GM12878 (cell line): ENCODE results near the gene SNCG. TPM values are rescaled to one million over a fixed set of nuclear protein-coding genes. Genes with fewer than 3 reads are reported as not detected.

Experiments
- ATAC-seq: fragments of 200-7000 bp; cut with Tn5 transposase; 3 replicates; pipeline ENCODE4 v1.9.1; 2020; ENCODE audit warnings: mild to moderate bottlenecking, moderate library complexity
- BruUV-seq: library from RNA; stranded (reverse); fragments of 400-500 nt; replicated peaks from 2 replicates; lab custom pipeline; 2021; lab: Mats Ljungman, UMichigan
- CTCF ChIA-PET: fragments of 300-600 bp; sonication (Branson Sonifier 250); formaldehyde crosslinking; extraction: SDS; loops from one replicate; lab custom pipeline; 2021; ENCODE audit warnings: inconsistent platforms; lab: Yijun Ruan, JAX
- POLR2A ChIA-PET: fragments of 350-600 bp; formaldehyde crosslinking; extraction: SDS; loops from one replicate; lab custom pipeline; 2021; ENCODE audit warnings: inconsistent platforms; lab: Charles Lee
- RAD21 ChIA-PET: fragments of 300-600 bp; sonication (Branson Sonifier 250); formaldehyde crosslinking; loops from one replicate; lab custom pipeline; 2023; ENCODE audit warnings: antibody characterized with exemption; ENCODE audit not compliant: unreplicated experiment; lab: Charles Lee
- SMC1A ChIA-PET: fragments of 300-600 bp; sonication (Branson Sonifier 250); formaldehyde crosslinking; loops from one replicate; lab custom pipeline; 2023; ENCODE audit not compliant: unreplicated experiment, uncharacterized antibody; lab: Charles Lee
- DNase-seq: peaks from one replicate; pipeline ENCODE4 v3.0.0-alpha.2; 2011; ENCODE audit warnings: low read depth, low spot score
- FAIRE-seq: peaks from 3 replicates; lab custom pipeline; 2011; peaks lifted over from hg19 to GRCh38; lab: Jason Lieb, UNC
- H2AFZ ChIP-seq: 2 replicates; pipeline ENCODE4 v1.6.0; 2011; ENCODE audit warnings: low read depth, low read length, control low read depth; ENCODE audit not compliant: control insufficient read depth
- H3K27ac ChIP-seq: 2 replicates; pipeline ENCODE4 v1.5.1; 2011; ENCODE audit warnings: control low read depth; ENCODE audit not compliant: control insufficient read depth, insufficient read depth
- H3K27me3 ChIP-seq, 2 experiments: replicated peaks in 1 of 2; 2 replicates each; pipeline versions ENCODE4 v1.6.0 to v1.6.1; 2011; ENCODE audit warnings: low read length in 1 of 2; ENCODE audit not compliant: control insufficient read depth in 2 of 2, insufficient read depth in 2 of 2
- H3K36me3 ChIP-seq, 2 experiments: 2 replicates each; pipeline ENCODE4 v1.5.1; 2011; ENCODE audit warnings: low read length in 1 of 2; ENCODE audit not compliant: control insufficient read depth in 2 of 2, insufficient read depth in 2 of 2
- H3K4me1 ChIP-seq: 2 replicates; pipeline ENCODE4 v1.6.1; 2011; ENCODE audit warnings: mild to moderate bottlenecking, low read length, moderate library complexity, mixed read lengths; ENCODE audit not compliant: control insufficient read depth, insufficient read depth
- H3K4me2 ChIP-seq: 2 replicates; pipeline ENCODE4 v1.6.0; 2011; ENCODE audit warnings: control low read depth; ENCODE audit not compliant: control insufficient read depth, insufficient read depth
- H3K4me3 ChIP-seq: fragments of 200-600 bp; sonication (generic); 2 replicates; pipeline ENCODE4 v1.5.1; 2016
- H3K79me2 ChIP-seq: 2 replicates; pipeline ENCODE4 v1.6.0; 2011; ENCODE audit warnings: low read length; ENCODE audit not compliant: control insufficient read depth, insufficient read depth
- H3K9ac ChIP-seq: 2 replicates; pipeline ENCODE4 v1.8.0; 2011; ENCODE audit warnings: low read length, control low read depth, mixed read lengths; ENCODE audit not compliant: control insufficient read depth, insufficient read depth
- H3K9me3 ChIP-seq: replicated peaks from 3 replicates; pipeline ENCODE4 v1.5.1; 2011; ENCODE audit warnings: mild to moderate bottlenecking, low read length; ENCODE audit not compliant: control insufficient read depth, insufficient read depth
- H4K20me1 ChIP-seq: 2 replicates; pipeline ENCODE4 v1.6.0; 2011; ENCODE audit not compliant: control insufficient read depth, insufficient read depth
- ESRRA ChIP-seq: IDR thresholded peaks from 2 replicates; pipeline ENCODE4 v1.6.1; 2012; ENCODE audit warnings: mild to moderate bottlenecking, low read length, improper control_type of control experiment
- HCFC1 ChIP-seq: fragments of 150-350 bp; IDR thresholded peaks from 2 replicates; pipeline ENCODE4 v1.6.1; 2014; ENCODE audit warnings: low read length
- LARP7 ChIP-seq: fragments of 450-650 bp; IDR thresholded peaks from 2 replicates; pipeline ENCODE4 v1.6.1; 2017; ENCODE audit warnings: mild to moderate bottlenecking
- MTA2 ChIP-seq: fragments of 450-650 bp; IDR thresholded peaks from 2 replicates; pipeline ENCODE4 v1.6.1; 2016; ENCODE audit warnings: low read depth, mild to moderate bottlenecking, moderate library complexity
- MTA3 ChIP-seq: IDR thresholded peaks from 2 replicates; pipeline ENCODE4 v1.6.1; 2012; ENCODE audit warnings: low read length, inconsistent platforms, borderline replicate concordance
- MYB ChIP-seq: fragments of 150-350 bp; IDR thresholded peaks from 2 replicates; pipeline ENCODE4 v1.6.1; 2014; ENCODE audit warnings: mild to moderate bottlenecking, low read depth, low read length, borderline replicate concordance
- PAX5 ChIP-seq: IDR thresholded peaks from 2 replicates; pipeline ENCODE4 v1.6.1; 2011; ENCODE audit warnings: low read depth, low read length, borderline replicate concordance
- PML ChIP-seq: IDR thresholded peaks from 2 replicates; pipeline ENCODE4 v1.6.1; 2012; ENCODE audit warnings: low read length, inconsistent platforms
- SMARCA5 ChIP-seq: fragments of 450-650 bp; IDR thresholded peaks from 2 replicates; pipeline ENCODE4 v1.6.1; 2017; ENCODE audit warnings: mild to moderate bottlenecking
- SMC3 ChIP-seq: IDR thresholded peaks from 2 replicates; pipeline ENCODE4 v1.6.1; 2011; ENCODE audit warnings: low read length, improper control_type of control experiment, borderline replicate concordance
- SP1 ChIP-seq: IDR thresholded peaks from one replicate; pipeline ENCODE4 v1.6.1; 2011; ENCODE audit warnings: low read depth, low read length
- SUPT20H ChIP-seq: IDR thresholded peaks from 2 replicates; pipeline ENCODE4 v1.6.1; 2011; ENCODE audit warnings: low read depth, mild to moderate bottlenecking, low read length, moderate library complexity, borderline replicate concordance; ENCODE audit not compliant: control insufficient read depth
- ZNF274 ChIP-seq: IDR thresholded peaks from one replicate; pipeline ENCODE4 v1.8.0; 2011; ENCODE audit not compliant: insufficient read length, insufficient read depth
- ZNF622 ChIP-seq: fragments of 450-650 bp; IDR thresholded peaks from 2 replicates; pipeline ENCODE4 v1.6.1; 2017; ENCODE audit warnings: mild to moderate bottlenecking, inconsistent platforms
- WGBS: methylation state at CpG from one replicate; pipeline ENCODE4 v1.1.6; 2016; ENCODE audit warnings: low lambda C conversion rate; ENCODE audit not compliant: insufficient replicate concordance, insufficient coverage; ENCODE audit errors: missing lambda C conversion rate; 5-methylcytosine and 5-hydroxymethylcytosine counted together
- in situ Hi-C: fragments of 300-500 bp; cut with MboI; formaldehyde crosslinking; loops from 9 replicates; pipeline ENCODE4 v1.14.3; 2018; ENCODE audit warnings: mixed read lengths
- intact Hi-C: fragments of 100-400 bp; cut with micrococcal nuclease; formaldehyde crosslinking; loops from one replicate; pipeline ENCODE4 v1.14.2; 2022; ENCODE audit not compliant: unreplicated experiment
- polyA plus RNA-seq, 11 experiments: library from polyadenylated mRNA; depleted of rRNA in 4 of 11; unstranded in 6 of 11; stranded (reverse) in 5 of 11; fragments of >200 nt; fragmentation: Nextera tagmentation in 4 of 11; fragmentation: Illumina TruSeq in 1 of 11; extraction: Ambion mirVana in 4 of 11; extraction: Trizol in 1 of 11; gene quantifications; 1 replicate in 1 of 11; 2 replicates in 10 of 11; pipeline versions ENCODE4 v1.2.1 to v1.2.3, GENCODE V29; 2011 to 2016; ENCODE audit warnings: inconsistent platforms in 2 of 11, missing spikeins in 2 of 11, low read depth in 1 of 11
- total RNA-seq, 4 experiments: library from RNA; depleted of rRNA in 3 of 4; stranded (reverse); fragments of >200 nt in 3 of 4; fragmentation: Illumina TruSeq in 1 of 4; extraction: Trizol in 1 of 4; gene quantifications; 2 replicates each; pipeline versions ENCODE4 v1.2.1 to v1.2.3, GENCODE V29; 2013 to 2021
- TF ChIP-seq, protein P1 (sequence below): IDR thresholded peaks from 2 replicates; pipeline ENCODE4 v1.6.1; 2011; ENCODE audit warnings: mild to moderate bottlenecking, low read depth, low read length, moderate library complexity; ENCODE audit not compliant: insufficient replicate concordance

Gene SNCG
- total and polyA plus RNA-seq, 10 of the 15 experiments (the other 5 are each of a cell fraction or from before 2014, with no cell fraction given), result 0.22 to 1.3 (median 0.42) TPM; not detected in 6

DNA sequence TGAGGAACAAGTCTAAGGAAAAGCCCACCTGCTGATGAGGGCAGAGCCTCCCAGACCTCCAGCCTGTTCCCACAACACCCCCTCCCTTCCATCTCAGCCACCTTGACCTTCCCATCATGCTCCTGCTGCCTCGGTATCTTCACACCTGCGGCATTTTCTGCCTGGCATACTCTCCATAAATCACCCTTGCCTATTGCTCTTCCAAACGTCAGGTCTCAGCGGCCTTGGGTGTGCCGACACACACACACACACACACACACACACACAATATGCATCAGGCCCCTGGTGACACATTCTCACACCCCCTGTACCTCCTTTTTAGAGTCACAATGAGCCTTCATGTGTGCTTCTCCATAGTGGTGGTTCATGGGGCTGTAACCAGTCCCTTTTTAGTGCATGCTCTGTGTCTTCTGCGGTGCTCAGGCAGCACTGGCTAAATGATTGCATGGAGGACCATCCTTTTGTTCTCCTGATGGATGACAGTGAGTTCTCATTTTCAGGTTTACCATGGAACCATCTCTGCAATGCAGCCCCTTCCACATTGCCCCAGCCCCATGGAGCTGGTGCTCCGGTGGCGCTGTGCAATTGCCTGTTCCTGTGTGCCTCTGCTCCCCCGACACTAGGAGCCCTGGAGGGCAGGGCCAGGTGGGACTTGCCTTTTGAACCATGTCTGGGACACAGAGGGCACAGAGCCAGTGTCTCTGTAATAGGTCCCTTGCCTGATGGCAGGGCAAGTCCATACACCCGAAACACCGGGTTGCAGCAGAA is 14.4 kb downstream of the SNCG start:
- ChIA-PET POLR2A (no interaction called here), SMC1A (no interaction called here), RAD21 (no interaction called here), CTCF (no interaction called here)
- intact Hi-C loops, result no loop called here
- in situ Hi-C loops, result no loop called here
- Histone ChIP-seq H3K4me1 (peaks cover 20% of the 10 kb centered on the region), H2AFZ (no peak overlapping the region), H3K36me3 (no peaks in the 10 kb centered on the region), H3K27me3 (peaks cover 0 to 2% of the 10 kb centered on the region in 2 experiments; a peak in 1 of 4 replicates), H4K20me1 (no peaks in the 10 kb centered on the region), H3K9me3 (no peaks in the 10 kb centered on the region), H3K9ac (no peak overlapping the region), H3K4me2 (no peak overlapping the region), H3K4me3 (no peak overlapping the region), H3K79me2 (no peaks in the 10 kb centered on the region), H3K27ac (no peak overlapping the region)
- FAIRE-seq (no peak), DNase-seq (no peak), ATAC-seq (no peak)
- TF ChIP-seq SUPT20H (no peak), MTA3 (no peak), PAX5 (no peak), SP1 (no peak), MTA2 (no peak), LARP7 (no peak), ESRRA (no peak), HCFC1 (no peak), ZNF274 (no peak), MYB (no peak), SMARCA5 (no peak), ZNF622 (no peak), PML (no peak), SMC3 (no peak)
- TF ChIP-seq, protein P1, sequence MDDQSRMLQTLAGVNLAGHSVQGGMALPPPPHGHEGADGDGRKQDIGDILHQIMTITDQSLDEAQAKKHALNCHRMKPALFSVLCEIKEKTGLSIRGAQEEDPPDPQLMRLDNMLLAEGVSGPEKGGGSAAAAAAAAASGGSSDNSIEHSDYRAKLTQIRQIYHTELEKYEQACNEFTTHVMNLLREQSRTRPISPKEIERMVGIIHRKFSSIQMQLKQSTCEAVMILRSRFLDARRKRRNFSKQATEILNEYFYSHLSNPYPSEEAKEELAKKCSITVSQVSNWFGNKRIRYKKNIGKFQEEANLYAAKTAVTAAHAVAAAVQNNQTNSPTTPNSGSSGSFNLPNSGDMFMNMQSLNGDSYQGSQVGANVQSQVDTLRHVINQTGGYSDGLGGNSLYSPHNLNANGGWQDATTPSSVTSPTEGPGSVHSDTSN, result no peak
- no TSS peak for BruUV-seq
- 82% methylated on average over 11 of the region's 11 CpGs for WGBS
